Measurements from ENCODE around the gene ADGRV1.

The ADGRV1 gene

DNA sequence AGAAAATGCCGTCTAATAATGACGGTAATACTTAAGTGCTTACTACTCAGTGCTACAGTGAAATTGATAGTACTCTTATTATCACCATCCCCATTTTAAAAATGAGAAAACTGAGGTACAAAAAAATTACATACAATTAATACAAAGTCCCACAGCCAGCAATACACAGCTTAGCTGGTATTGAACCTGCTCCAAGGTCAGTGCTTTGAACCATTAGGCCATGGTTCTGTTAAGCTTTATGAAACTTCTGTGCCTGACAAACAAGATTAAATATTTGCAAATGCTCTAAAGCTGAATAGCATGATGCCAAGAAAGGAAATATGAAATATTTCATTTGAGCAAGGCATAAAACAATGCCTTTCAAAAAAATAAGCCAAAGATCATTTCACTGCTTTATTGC, 467.4 kb downstream of the ADGRV1 start:
- H3K4me3 ChIP-seq (ENCODE audit: low read length) = no peak overlapping the region
- no peak for TF ChIP-seq CTCF (conservative IDR thresholded peaks at IDR 0.05; ENCODE audit: low read depth, low read length)
- no peak for DNase-seq (ENCODE audit: low read depth)

- DNase-seq (ENCODE audit: low read depth) = no peak
- TF ChIP-seq CTCF (conservative IDR thresholded peaks at IDR 0.05; ENCODE audit: low read depth, low read length) = no peak
- no peak overlapping the region for H3K4me3 ChIP-seq (ENCODE audit: low read length)
These were observed 467.9 kb downstream of the ADGRV1 start for GRCh38 chr5:91026466-91026865.

DNA sequence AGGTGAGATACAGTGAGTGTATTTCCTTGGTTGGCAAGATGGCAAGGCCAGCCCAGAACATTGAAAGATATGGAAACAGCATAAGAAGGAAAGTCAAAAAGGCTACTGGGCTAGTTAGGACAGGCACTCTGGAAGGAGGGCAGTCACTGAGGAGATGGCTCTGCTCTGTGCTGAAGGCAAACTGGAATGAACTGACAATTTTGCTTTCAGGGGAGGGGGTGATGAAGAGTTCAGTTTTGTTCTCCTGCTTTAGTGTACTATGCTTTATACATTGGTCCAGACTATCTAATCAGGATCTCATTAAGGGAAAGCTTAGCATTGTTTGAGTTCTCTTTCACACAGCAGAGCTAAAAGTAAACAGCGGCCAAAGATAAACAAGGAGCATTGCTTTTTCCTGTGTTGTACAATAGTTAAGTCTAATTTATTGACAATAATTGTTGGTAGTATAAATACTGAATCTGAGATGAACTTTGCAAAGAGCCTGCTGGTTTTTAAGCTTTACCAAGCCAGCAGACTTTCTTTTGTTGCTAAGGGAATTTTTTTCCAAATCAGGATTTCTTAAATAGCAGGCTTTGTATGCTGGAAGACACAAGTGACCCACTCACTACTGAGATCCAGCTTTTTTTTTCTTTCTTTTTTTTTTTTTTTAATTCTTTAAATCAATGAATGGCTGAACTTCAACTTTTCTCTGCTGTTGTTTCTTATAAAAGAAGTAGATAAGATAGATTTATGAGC, 469.0 kb downstream of the ADGRV1 start:
- no peak for TF ChIP-seq CTCF (conservative IDR thresholded peaks at IDR 0.05; ENCODE audit: low read depth, low read length)
- DNase-seq (ENCODE audit: low read depth) = no peak
- no peak overlapping the region for H3K4me3 ChIP-seq (ENCODE audit: low read length)

- TF ChIP-seq CTCF (conservative IDR thresholded peaks at IDR 0.05; ENCODE audit: low read depth, low read length) = no peak
- DNase-seq (ENCODE audit: low read depth) = no peak
- H3K4me3 ChIP-seq (ENCODE audit: low read length) = no peak overlapping the region
These were observed 469.9 kb downstream of the ADGRV1 start for GRCh38 chr5:91028499-91028956.

DNA sequence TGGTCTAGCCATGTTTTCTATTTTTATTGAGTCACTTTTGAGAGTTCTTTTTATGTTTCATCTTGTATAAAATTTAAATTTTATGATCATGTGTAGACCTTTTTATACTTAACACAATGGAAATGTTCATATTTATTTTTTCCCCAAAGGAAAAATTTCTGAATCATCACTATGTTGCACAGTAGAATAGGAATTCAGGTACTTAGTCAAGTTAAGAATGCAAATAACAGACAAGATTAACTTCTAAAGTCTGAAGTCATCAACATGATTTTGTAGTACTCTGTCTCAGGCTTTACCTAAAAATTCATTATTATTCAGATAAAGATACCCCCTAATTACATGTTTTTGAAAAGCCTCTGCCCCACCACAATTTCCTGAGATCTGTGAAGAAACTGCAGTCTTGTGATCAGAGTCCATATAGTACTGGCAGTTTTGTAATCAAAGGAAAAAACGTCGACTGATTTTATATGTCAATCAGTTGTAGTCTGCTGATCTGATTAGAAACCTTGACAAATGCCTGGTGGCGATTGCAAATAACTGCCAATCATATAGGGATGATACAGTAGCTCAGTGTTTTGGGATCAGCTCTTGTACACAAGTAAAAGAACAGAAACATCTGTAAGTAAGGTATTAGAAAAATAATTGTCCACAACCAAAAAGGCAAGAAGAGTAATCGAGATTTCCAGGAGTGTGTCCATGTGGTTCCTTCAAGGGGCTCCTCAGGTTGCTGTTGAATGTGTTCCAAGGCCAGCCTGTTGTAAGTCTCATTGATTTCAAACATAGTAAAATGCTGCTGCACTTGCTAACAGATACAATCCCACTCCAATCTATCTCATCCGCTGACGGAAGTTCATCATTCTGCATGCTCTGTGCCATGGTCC, 472.2 kb downstream of the ADGRV1 start:
- H3K4me3 ChIP-seq (ENCODE audit: low read length) = no peak overlapping the region
- no peak for TF ChIP-seq CTCF (conservative IDR thresholded peaks at IDR 0.05; ENCODE audit: low read depth, low read length)
- DNase-seq (ENCODE audit: low read depth) = no peak

GRCh38 chr5:91031402-91031752, 472.8 kb downstream of the ADGRV1 start:
- no peak for TF ChIP-seq CTCF (conservative IDR thresholded peaks at IDR 0.05; ENCODE audit: low read depth, low read length)
- DNase-seq (ENCODE audit: low read depth) = peak; percentile 51
- H3K4me3 ChIP-seq (ENCODE audit: low read length) = no peak overlapping the region

All from retinal pigment epithelial cell (primary cell).